Measurements from ENCODE around the gene FUZ.

DNA sequence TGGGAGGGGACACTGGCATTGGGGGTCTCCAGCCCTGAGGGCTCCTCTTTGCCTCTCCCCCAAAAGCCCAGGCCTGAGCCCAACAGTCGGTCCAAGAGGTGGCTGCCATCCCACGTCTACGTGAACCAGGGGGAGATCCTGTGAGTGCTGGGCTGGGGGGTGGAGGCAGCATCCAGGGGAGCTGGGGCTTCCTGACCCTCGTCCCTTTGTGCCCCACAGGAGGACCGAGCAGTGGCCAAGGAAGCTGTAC, 44.7 kb upstream of the FUZ start:
- TF ChIP-seq TAF1 (IDR thresholded peaks at IDR 0.05; ENCODE audit: borderline replicate concordance, insufficient read depth, low read length): no peak
- TF ChIP-seq POLR2AphosphoS5 (IDR thresholded peaks at IDR 0.05; ENCODE audit: low read depth, low read length): no peak; the same call in 1 of the 2 replicates
- TF ChIP-seq, protein P1, sequence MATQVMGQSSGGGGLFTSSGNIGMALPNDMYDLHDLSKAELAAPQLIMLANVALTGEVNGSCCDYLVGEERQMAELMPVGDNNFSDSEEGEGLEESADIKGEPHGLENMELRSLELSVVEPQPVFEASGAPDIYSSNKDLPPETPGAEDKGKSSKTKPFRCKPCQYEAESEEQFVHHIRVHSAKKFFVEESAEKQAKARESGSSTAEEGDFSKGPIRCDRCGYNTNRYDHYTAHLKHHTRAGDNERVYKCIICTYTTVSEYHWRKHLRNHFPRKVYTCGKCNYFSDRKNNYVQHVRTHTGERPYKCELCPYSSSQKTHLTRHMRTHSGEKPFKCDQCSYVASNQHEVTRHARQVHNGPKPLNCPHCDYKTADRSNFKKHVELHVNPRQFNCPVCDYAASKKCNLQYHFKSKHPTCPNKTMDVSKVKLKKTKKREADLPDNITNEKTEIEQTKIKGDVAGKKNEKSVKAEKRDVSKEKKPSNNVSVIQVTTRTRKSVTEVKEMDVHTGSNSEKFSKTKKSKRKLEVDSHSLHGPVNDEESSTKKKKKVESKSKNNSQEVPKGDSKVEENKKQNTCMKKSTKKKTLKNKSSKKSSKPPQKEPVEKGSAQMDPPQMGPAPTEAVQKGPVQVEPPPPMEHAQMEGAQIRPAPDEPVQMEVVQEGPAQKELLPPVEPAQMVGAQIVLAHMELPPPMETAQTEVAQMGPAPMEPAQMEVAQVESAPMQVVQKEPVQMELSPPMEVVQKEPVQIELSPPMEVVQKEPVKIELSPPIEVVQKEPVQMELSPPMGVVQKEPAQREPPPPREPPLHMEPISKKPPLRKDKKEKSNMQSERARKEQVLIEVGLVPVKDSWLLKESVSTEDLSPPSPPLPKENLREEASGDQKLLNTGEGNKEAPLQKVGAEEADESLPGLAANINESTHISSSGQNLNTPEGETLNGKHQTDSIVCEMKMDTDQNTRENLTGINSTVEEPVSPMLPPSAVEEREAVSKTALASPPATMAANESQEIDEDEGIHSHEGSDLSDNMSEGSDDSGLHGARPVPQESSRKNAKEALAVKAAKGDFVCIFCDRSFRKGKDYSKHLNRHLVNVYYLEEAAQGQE (IDR thresholded peaks at IDR 0.05; ENCODE audit: insufficient read depth in 1 of 2, low read depth in 2 of 2, low read length in 2 of 2): no peak
- no peak for TF ChIP-seq FOXP2 (optimal IDR thresholded peaks at IDR 0.05; ENCODE audit: borderline replicate concordance, extremely low read depth, extremely low read length, insufficient read depth)
- no peak for TF ChIP-seq SIN3A (IDR thresholded peaks at IDR 0.05; ENCODE audit: borderline replicate concordance, insufficient read depth, low read length)
